Naive B cell (primary cell): Measurements from ENCODE around the gene MESP1. TPM values are rescaled to one million over a fixed set of nuclear protein-coding genes. Genes with fewer than 3 reads are reported as not detected.
A peak's percentile ranks its signal among the peaks of the same experiment; 100 is the strongest.

Source experiments
- ATAC-seq, 2 donors: fragments of 150-1000 bp; cut with Tn5 transposase; 2 replicates each; pipeline ENCODE4 v1.10.0; 2021; ENCODE audit warnings: low read depth in 2 of 2, mild to moderate bottlenecking in 2 of 2, moderate library complexity in 2 of 2
- DNase-seq: peaks from one replicate; pipeline ENCODE4 v3.0.0; 2022
- H3K27ac Mint-ChIP-seq, 6 donors: one replicate each; pipeline ENCODE4 v1.8.0; 2020 to 2022; ENCODE audit warnings: mild to moderate bottlenecking in 6 of 6, mixed read lengths in 6 of 6, moderate library complexity in 5 of 6, inconsistent platforms in 2 of 6
- H3K27me3 Mint-ChIP-seq, 3 donors: one replicate each; pipeline ENCODE4 v1.8.0; 2021 to 2022; ENCODE audit warnings: mixed read lengths in 3 of 3, mild to moderate bottlenecking in 1 of 3
- H3K36me3 Mint-ChIP-seq, 2 donors: one replicate each; pipeline ENCODE4 v1.8.0; 2020 to 2022; ENCODE audit warnings: mixed read lengths in 2 of 2, inconsistent platforms in 1 of 2, mild to moderate bottlenecking in 1 of 2
- H3K4me1 Mint-ChIP-seq, 3 donors: one replicate each; pipeline ENCODE4 v1.8.0; 2020 to 2022; ENCODE audit warnings: mixed read lengths in 3 of 3, inconsistent platforms in 1 of 3, mild to moderate bottlenecking in 1 of 3, moderate library complexity in 1 of 3
- H3K4me3 Mint-ChIP-seq, 8 donors: one replicate each; pipeline ENCODE4 v1.8.0; 2020 to 2022; ENCODE audit warnings: mild to moderate bottlenecking in 8 of 8, mixed read lengths in 8 of 8, moderate library complexity in 8 of 8, inconsistent platforms in 2 of 8
- H3K9me3 Mint-ChIP-seq, 7 donors: one replicate each; pipeline ENCODE4 v1.8.0; 2020 to 2022; ENCODE audit warnings: mixed read lengths in 7 of 7, mild to moderate bottlenecking in 5 of 7, inconsistent platforms in 2 of 7, moderate library complexity in 1 of 7
- polyA plus RNA-seq, 6 donors: library from polyadenylated mRNA; unstranded; fragments of 300-500 nt; fragmentation: Illumina TruSeq; gene quantifications; one replicate each; pipeline ENCODE4 v1.2.3, GENCODE V29; 2021; ENCODE audit warnings: low read depth in 6 of 6

The MESP1 gene
- polyA plus RNA-seq, 6 donors from 2014 or later, result 0.28 to 0.71 (median 0.50) TPM; not detected in 2

GRCh38 chr15:89760303-89761008 is 9.4 kb upstream of the MESP1 start:
- ATAC-seq, result peak; percentile 56 to 72
- Mint-ChIP-seq H3K9me3 (no peaks in the 10 kb centered on the region), H3K4me1 (peaks cover 0 to 4% (median 0%) of the 10 kb centered on the region in 3 donors), H3K27me3 (peaks cover 0 to 32% (median 31%) of the 10 kb centered on the region in 3 donors), H3K36me3 (no peaks in the 10 kb centered on the region), H3K4me3 (no peak overlapping the region), H3K27ac (no peak overlapping the region)
- DNase-seq, result peak; percentile 47

- peaks cover 0 to 4% (median 0%) of the 10 kb centered on the region in 3 donors for H3K4me1 Mint-ChIP-seq
- peaks cover 1 to 38% (median 34%) of the 10 kb centered on the region in 3 donors for H3K27me3 Mint-ChIP-seq
- H3K9me3 Mint-ChIP-seq, result no peaks in the 10 kb centered on the region
- H3K27ac Mint-ChIP-seq, result no peak overlapping the region
- DNase-seq, result no peak
- H3K4me3 Mint-ChIP-seq, result no peak overlapping the region
- ATAC-seq, result no peak
- H3K36me3 Mint-ChIP-seq, result no peaks in the 10 kb centered on the region
Observed at GRCh38 chr15:89759835-89760234, 8.8 kb upstream of the MESP1 start.

GRCh38 chr15:89758981-89759380 is 7.9 kb upstream of the MESP1 start:
- H3K9me3 Mint-ChIP-seq, result no peaks in the 10 kb centered on the region
- no peaks in the 10 kb centered on the region for H3K36me3 Mint-ChIP-seq
- ATAC-seq, result no peak
- no peak overlapping the region for H3K4me3 Mint-ChIP-seq
- peaks cover 0 to 4% (median 0%) of the 10 kb centered on the region in 3 donors for H3K4me1 Mint-ChIP-seq
- no peak overlapping the region for H3K27ac Mint-ChIP-seq
- DNase-seq, result no peak
- H3K27me3 Mint-ChIP-seq, result peaks cover 6 to 44% (median 39%) of the 10 kb centered on the region in 3 donors

- Mint-ChIP-seq H3K27me3 (peaks cover 6 to 44% (median 39%) of the 10 kb centered on the region in 3 donors), H3K36me3 (no peaks in the 10 kb centered on the region), H3K9me3 (no peaks in the 10 kb centered on the region), H3K4me1 (peaks cover 0 to 4% (median 0%) of the 10 kb centered on the region in 3 donors), H3K27ac (no peak overlapping the region), H3K4me3 (no peak overlapping the region)
- no peak for DNase-seq
- no peak for ATAC-seq
Observed at GRCh38 chr15:89758283-89758682, 7.2 kb upstream of the MESP1 start.

GRCh38 chr15:89756897-89757296 is 5.8 kb upstream of the MESP1 start:
- no peaks in the 10 kb centered on the region for H3K9me3 Mint-ChIP-seq
- no peaks in the 10 kb centered on the region for H3K36me3 Mint-ChIP-seq
- ATAC-seq (no peak), DNase-seq (no peak)
- H3K4me1 Mint-ChIP-seq, result peaks cover 0 to 4% (median 0%) of the 10 kb centered on the region in 3 donors
- peaks cover 10 to 44% (median 39%) of the 10 kb centered on the region in 3 donors for H3K27me3 Mint-ChIP-seq
- no peak overlapping the region for H3K27ac Mint-ChIP-seq
- no peak overlapping the region for H3K4me3 Mint-ChIP-seq

- Mint-ChIP-seq H3K27ac (no peak overlapping the region), H3K36me3 (no peaks in the 10 kb centered on the region), H3K4me3 (no peak overlapping the region), H3K4me1 (peaks cover 0 to 2% (median under 1%) of the 10 kb centered on the region in 3 donors), H3K27me3 (peaks cover 11 to 39% (median 34%) of the 10 kb centered on the region in 3 donors), H3K9me3 (no peaks in the 10 kb centered on the region)
- ATAC-seq, result no peak
- no peak for DNase-seq
Observed at GRCh38 chr15:89755701-89756100, 4.7 kb upstream of the MESP1 start.

GRCh38 chr15:89754361-89755154 is 3.5 kb upstream of the MESP1 start:
- peak overlapping the region in 1 of 6 donors; percentile 4 for H3K27ac Mint-ChIP-seq

GRCh38 chr15:89753855-89754254 is 2.8 kb upstream of the MESP1 start:
- Mint-ChIP-seq H3K36me3 (no peaks in the 10 kb centered on the region), H3K27me3 (peaks cover 23 to 30% (median 29%) of the 10 kb centered on the region in 3 donors), H3K4me1 (peaks cover 0 to 8% (median 6%) of the 10 kb centered on the region in 3 donors), H3K4me3 (peak overlapping the region in 1 of 8 donors; percentile 15), H3K27ac (no peak overlapping the region), H3K9me3 (no peaks in the 10 kb centered on the region)
- ATAC-seq (no peak), DNase-seq (no peak)

More at GRCh38 chr15:89754361-89755154, 3.5 kb upstream of the MESP1 start:
- no peaks in the 10 kb centered on the region for H3K9me3 Mint-ChIP-seq
- DNase-seq, result no peak
- H3K36me3 Mint-ChIP-seq, result no peaks in the 10 kb centered on the region
- ATAC-seq, result no peak
- peak overlapping the region in 1 of 8 donors; percentile 56 for H3K4me3 Mint-ChIP-seq
- peaks cover 0 to 5% (median 5%) of the 10 kb centered on the region in 3 donors for H3K4me1 Mint-ChIP-seq
- peaks cover 17 to 31% (median 31%) of the 10 kb centered on the region in 3 donors for H3K27me3 Mint-ChIP-seq

- no peak for DNase-seq
- Mint-ChIP-seq H3K4me3 (peak overlapping the region; percentile 15 to 80 (median 64)), H3K27me3 (peaks cover 22 to 29% (median 24%) of the 10 kb centered on the region in 3 donors), H3K36me3 (no peaks in the 10 kb centered on the region), H3K27ac (no peak overlapping the region), H3K4me1 (peaks cover 0 to 8% (median 6%) of the 10 kb centered on the region in 3 donors), H3K9me3 (no peaks in the 10 kb centered on the region)
- ATAC-seq, result no peak
Observed at GRCh38 chr15:89751748-89752147, 699 bp upstream of the MESP1 start.

GRCh38 chr15:89749951-89750559 is 994 bp downstream of the MESP1 start:
- H3K27me3 Mint-ChIP-seq, result peaks cover 8 to 29% (median 12%) of the 10 kb centered on the region in 3 donors

GRCh38 chr15:89749526-89749925 is 1.5 kb downstream of the MESP1 start:
- DNase-seq (no peak), ATAC-seq (no peak)
- Mint-ChIP-seq H3K9me3 (no peaks in the 10 kb centered on the region), H3K36me3 (no peaks in the 10 kb centered on the region), H3K4me3 (peak overlapping the region in 7 of 8 donors; percentile 73 to 87 (median 80)), H3K4me1 (peaks cover 0 to 8% (median 6%) of the 10 kb centered on the region in 3 donors), H3K27ac (peak overlapping the region in 1 of 6 donors; percentile 44), H3K27me3 (peaks cover 3 to 24% (median 7%) of the 10 kb centered on the region in 3 donors)

More at GRCh38 chr15:89749951-89750559, 994 bp downstream of the MESP1 start:
- DNase-seq (no peak), ATAC-seq (no peak)
- Mint-ChIP-seq H3K9me3 (no peaks in the 10 kb centered on the region), H3K4me3 (peak overlapping the region; percentile 73 to 88 (median 80)), H3K36me3 (no peaks in the 10 kb centered on the region), H3K27ac (peak overlapping the region in 2 of 6 donors; percentile 15 to 44), H3K4me1 (peaks cover 0 to 8% (median 6%) of the 10 kb centered on the region in 3 donors)

- ATAC-seq (no peak), DNase-seq (no peak)
- Mint-ChIP-seq H3K4me1 (peaks cover 0 to 8% (median 6%) of the 10 kb centered on the region in 3 donors), H3K27ac (no peak overlapping the region), H3K36me3 (no peaks in the 10 kb centered on the region), H3K27me3 (peaks cover 0 to 23% (median 5%) of the 10 kb centered on the region in 3 donors), H3K4me3 (peak overlapping the region in 6 of 8 donors; percentile 73 to 87 (median 80)), H3K9me3 (no peaks in the 10 kb centered on the region)
Observed at GRCh38 chr15:89749054-89749453, 2.0 kb downstream of the MESP1 start.
